Naive B cell (primary cell): ENCODE results near the gene SBF1. TPM values are rescaled to one million over a fixed set of nuclear protein-coding genes. Genes with fewer than 3 reads are reported as not detected.

Experiments
- ATAC-seq, 2 donors: fragments of 150-1000 bp; cut with Tn5 transposase; 2 replicates each; pipeline ENCODE4 v1.10.0; 2021; ENCODE audit warnings: low read depth in 2 of 2, mild to moderate bottlenecking in 2 of 2, moderate library complexity in 2 of 2
- DNase-seq: peaks from one replicate; pipeline ENCODE4 v3.0.0; 2022
- H3K27ac Mint-ChIP-seq, 6 donors: one replicate each; pipeline ENCODE4 v1.8.0; 2020 to 2022; ENCODE audit warnings: mild to moderate bottlenecking in 6 of 6, mixed read lengths in 6 of 6, moderate library complexity in 5 of 6, inconsistent platforms in 2 of 6
- H3K27me3 Mint-ChIP-seq, 3 donors: one replicate each; pipeline ENCODE4 v1.8.0; 2021 to 2022; ENCODE audit warnings: mixed read lengths in 3 of 3, mild to moderate bottlenecking in 1 of 3
- H3K36me3 Mint-ChIP-seq, 2 donors: one replicate each; pipeline ENCODE4 v1.8.0; 2020 to 2022; ENCODE audit warnings: mixed read lengths in 2 of 2, inconsistent platforms in 1 of 2, mild to moderate bottlenecking in 1 of 2
- H3K4me1 Mint-ChIP-seq, 3 donors: one replicate each; pipeline ENCODE4 v1.8.0; 2020 to 2022; ENCODE audit warnings: mixed read lengths in 3 of 3, inconsistent platforms in 1 of 3, mild to moderate bottlenecking in 1 of 3, moderate library complexity in 1 of 3
- H3K4me3 Mint-ChIP-seq, 8 donors: one replicate each; pipeline ENCODE4 v1.8.0; 2020 to 2022; ENCODE audit warnings: mild to moderate bottlenecking in 8 of 8, mixed read lengths in 8 of 8, moderate library complexity in 8 of 8, inconsistent platforms in 2 of 8
- H3K9me3 Mint-ChIP-seq, 7 donors: one replicate each; pipeline ENCODE4 v1.8.0; 2020 to 2022; ENCODE audit warnings: mixed read lengths in 7 of 7, mild to moderate bottlenecking in 5 of 7, inconsistent platforms in 2 of 7, moderate library complexity in 1 of 7
- polyA plus RNA-seq, 6 donors: library from polyadenylated mRNA; unstranded; fragments of 300-500 nt; fragmentation: Illumina TruSeq; gene quantifications; one replicate each; pipeline ENCODE4 v1.2.3, GENCODE V29; 2021; ENCODE audit warnings: low read depth in 6 of 6

Gene SBF1
- polyA plus RNA-seq, 6 donors from 2014 or later = 6.9 to 26.6 (median 11.4) TPM

DNA sequence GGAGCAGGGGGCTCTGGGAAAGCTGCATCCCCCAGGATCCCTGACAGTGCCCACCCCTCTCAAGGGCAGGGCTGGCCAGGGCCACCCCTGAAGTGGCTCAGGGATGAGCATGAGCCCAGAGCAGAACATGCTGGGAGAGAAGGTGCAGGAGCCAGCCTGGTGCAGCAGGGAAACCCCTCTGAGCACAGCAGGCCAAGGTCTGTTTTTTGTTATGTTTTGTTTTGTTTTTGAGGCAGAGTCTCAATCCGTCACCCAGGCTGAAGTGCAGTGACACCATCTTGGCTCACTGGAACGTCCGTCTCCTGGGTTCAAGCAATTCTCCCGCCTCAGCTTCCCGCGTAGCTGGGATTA, 792 bp upstream of the SBF1 start:
- peak overlapping the region; percentile 68 to 90 (median 81) for H3K4me3 Mint-ChIP-seq
- peak overlapping the region in 5 of 6 donors; percentile 47 to 65 (median 63) for H3K27ac Mint-ChIP-seq
- ATAC-seq (no peak), DNase-seq (no peak)
- no peaks in the 10 kb centered on the region for H3K36me3 Mint-ChIP-seq
- H3K27me3 Mint-ChIP-seq = peaks cover 0 to 9% (median 6%) of the 10 kb centered on the region in 3 donors
- H3K4me1 Mint-ChIP-seq = peaks cover 35 to 57% (median 50%) of the 10 kb centered on the region in 3 donors
- peaks cover 0 to 2% (median 0%) of the 10 kb centered on the region in 7 donors for H3K9me3 Mint-ChIP-seq

DNA sequence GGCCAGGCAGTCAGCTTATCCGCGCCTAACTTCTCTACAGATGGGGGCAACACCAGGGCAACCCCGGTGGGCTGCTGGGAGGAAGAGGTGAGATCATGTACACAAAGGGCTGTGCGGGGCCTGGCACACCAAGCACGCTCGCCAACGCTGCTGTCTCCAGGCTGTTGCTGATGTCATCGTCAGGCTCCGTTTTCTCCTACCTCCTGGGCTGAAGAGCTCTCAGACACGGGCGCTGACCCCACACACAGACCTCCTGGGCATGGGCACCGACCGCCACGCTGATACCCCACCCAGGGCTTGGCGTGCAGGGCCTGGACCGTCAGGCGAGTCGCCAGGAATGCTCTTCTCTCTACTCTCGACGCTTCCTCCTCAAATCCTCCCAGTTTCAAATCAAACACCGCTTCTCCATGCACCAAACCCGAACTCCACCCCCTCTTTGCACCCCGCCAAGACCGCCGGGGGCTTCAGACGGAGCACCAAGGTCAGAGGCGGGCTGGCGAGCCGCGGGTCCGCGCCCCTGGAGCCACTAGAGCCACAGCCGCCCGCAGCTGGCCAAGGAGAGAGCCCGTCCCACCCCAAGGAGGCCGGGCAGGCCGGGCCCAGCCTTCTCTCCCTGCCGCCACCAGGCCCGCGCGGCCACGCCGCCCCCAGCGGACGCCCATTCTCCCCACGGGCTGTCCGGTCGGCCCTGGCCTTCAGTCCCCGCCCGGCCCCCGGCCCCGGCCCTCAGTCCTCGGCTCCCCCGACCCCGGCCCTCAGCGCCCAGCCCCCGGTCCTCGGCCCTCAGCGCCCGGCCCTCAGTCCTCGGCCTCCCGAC, 772 bp downstream of the SBF1 start:
- Mint-ChIP-seq H3K27me3 (no peaks in the 10 kb centered on the region), H3K36me3 (no peaks in the 10 kb centered on the region), H3K27ac (peak overlapping the region in 5 of 6 donors; percentile 36 to 98 (median 90))

DNA sequence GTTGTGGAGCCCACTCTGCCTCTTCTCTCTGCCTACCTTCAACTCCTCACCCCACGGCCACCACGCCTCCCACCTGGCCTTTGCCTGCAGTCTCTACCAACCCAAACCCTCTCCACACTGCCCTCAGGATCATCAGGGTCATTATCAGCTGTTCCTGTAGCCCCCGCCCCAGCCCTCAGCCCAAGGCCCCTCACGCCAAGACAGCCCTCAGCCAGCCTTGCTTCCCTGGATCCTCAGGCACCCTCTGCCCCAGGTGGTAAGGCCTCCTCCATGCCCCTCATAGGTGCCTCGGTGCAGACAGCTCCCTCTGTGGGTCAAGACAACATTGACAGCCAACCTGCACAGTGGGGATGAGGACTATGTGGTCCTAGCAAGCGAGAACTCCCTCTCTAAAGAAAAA, 1.7 kb downstream of the SBF1 start:
- ATAC-seq (no peak), DNase-seq (peak; percentile 28)
- peaks cover 53 to 76% (median 66%) of the 10 kb centered on the region in 3 donors for H3K4me1 Mint-ChIP-seq
- peak overlapping the region; percentile 54 to 98 (median 92) for H3K27ac Mint-ChIP-seq
- H3K9me3 Mint-ChIP-seq = peaks cover 0 to 2% (median 0%) of the 10 kb centered on the region in 7 donors
- no peaks in the 10 kb centered on the region for H3K27me3 Mint-ChIP-seq
- H3K36me3 Mint-ChIP-seq = no peaks in the 10 kb centered on the region
- peak overlapping the region; percentile 88 to 95 (median 92) for H3K4me3 Mint-ChIP-seq

More for the DNA sequence above, 772 bp downstream of the SBF1 start:
- Mint-ChIP-seq H3K4me3 (peak overlapping the region; percentile 88 to 95 (median 92)), H3K9me3 (peaks cover 0 to 2% (median 0%) of the 10 kb centered on the region in 7 donors), H3K4me1 (peaks cover 46 to 66% (median 56%) of the 10 kb centered on the region in 3 donors)
- no peak for ATAC-seq
- DNase-seq = no peak

DNA sequence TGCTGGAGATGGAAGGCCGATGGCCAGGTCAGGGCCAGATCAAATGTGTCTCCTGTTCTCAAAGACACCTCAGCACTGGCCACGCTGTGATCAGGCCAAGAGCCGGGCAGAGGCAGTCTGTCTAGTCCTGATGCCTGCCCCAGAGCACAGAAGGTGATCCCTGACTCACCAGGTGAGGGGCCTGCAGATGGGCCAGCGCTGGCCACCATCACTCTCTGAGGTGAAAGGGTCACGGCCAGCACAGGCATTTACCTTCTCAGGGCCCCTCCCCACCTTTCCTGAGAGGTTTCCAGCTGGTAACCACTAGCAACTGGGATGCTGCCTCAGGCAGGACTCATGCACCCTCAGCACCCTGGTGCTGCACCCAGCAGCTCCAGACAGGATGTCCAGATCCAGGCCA, 2.9 kb downstream of the SBF1 start:
- DNase-seq (no peak), ATAC-seq (no peak)
- Mint-ChIP-seq H3K36me3 (peaks cover 0 to 3% of the 10 kb centered on the region in 2 donors), H3K4me1 (peaks cover 54 to 79% (median 70%) of the 10 kb centered on the region in 3 donors), H3K27ac (peak overlapping the region in 4 of 6 donors; percentile 84 to 93 (median 88)), H3K4me3 (peak overlapping the region; percentile 88 to 95 (median 92)), H3K27me3 (no peaks in the 10 kb centered on the region), H3K9me3 (peaks cover 0 to 2% (median 0%) of the 10 kb centered on the region in 7 donors)

DNA sequence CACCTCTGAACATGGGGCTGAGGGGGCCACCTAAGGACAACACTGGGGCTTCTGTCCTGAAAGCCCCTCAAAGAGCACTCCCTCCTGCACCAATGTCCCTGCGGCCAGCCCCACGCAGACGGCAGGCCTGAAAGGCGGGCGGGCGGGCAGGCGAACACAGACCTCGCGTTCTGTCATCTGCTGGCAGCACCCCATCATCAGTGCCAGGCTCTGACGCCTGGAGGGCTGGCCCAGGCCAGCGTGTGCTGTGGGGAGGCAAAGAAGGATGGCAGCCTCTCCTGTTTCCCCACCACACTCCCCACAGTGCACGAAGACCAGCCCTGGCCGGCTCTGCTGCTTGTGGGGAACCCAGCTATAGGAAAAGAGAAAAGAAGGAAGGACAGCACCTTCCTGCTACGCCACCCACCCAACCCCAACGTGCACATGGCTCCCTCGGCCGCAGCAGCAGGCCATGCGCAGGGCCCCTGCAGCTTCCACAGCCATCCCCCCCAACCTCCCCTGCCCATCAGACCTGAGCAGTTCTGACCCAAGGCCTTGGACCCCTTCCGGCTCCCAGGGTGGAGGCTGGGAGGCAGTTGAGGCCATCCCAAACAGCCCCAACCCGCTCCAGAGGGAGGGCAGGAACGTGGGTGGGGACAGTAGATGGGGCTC, 3.5 kb downstream of the SBF1 start:
- Mint-ChIP-seq H3K27me3 (no peaks in the 10 kb centered on the region), H3K4me1 (peaks cover 58 to 79% (median 70%) of the 10 kb centered on the region in 3 donors), H3K4me3 (peak overlapping the region; percentile 66 to 92 (median 88)), H3K36me3 (peaks cover 0 to 9% of the 10 kb centered on the region in 2 donors), H3K27ac (peak overlapping the region in 5 of 6 donors; percentile 47 to 97 (median 92)), H3K9me3 (peaks cover 0 to 2% (median 0%) of the 10 kb centered on the region in 7 donors)
- DNase-seq (no peak), ATAC-seq (no peak)

DNA sequence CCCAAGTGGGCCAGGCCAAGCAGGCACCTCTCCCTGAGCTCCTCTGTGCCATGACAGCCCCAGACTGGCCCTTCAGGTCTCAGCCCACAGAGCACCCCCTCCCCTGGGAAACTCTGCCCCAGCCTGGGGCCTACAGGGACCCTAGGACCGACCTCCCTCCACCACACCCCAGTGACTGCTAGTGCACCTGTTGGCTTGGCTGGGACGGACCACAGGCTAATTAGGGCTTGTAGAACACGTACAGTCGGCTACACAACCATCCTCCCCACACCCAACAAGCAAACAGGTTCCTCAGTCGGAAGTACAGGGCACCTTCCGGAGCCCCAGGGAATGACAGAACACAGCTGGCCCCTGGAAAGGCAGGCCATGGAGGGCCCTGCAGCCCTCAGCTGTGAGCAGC, 4.3 kb downstream of the SBF1 start:
- Mint-ChIP-seq H3K27ac (peak overlapping the region; percentile 90 to 97 (median 96)), H3K36me3 (peaks cover 0 to 14% of the 10 kb centered on the region in 2 donors), H3K4me3 (peak overlapping the region; percentile 69 to 92 (median 89)), H3K27me3 (no peaks in the 10 kb centered on the region), H3K9me3 (peaks cover 0 to 2% (median 0%) of the 10 kb centered on the region in 7 donors), H3K4me1 (peaks cover 60 to 74% (median 70%) of the 10 kb centered on the region in 3 donors)
- DNase-seq (peak; percentile 38), ATAC-seq (no peak)

DNA sequence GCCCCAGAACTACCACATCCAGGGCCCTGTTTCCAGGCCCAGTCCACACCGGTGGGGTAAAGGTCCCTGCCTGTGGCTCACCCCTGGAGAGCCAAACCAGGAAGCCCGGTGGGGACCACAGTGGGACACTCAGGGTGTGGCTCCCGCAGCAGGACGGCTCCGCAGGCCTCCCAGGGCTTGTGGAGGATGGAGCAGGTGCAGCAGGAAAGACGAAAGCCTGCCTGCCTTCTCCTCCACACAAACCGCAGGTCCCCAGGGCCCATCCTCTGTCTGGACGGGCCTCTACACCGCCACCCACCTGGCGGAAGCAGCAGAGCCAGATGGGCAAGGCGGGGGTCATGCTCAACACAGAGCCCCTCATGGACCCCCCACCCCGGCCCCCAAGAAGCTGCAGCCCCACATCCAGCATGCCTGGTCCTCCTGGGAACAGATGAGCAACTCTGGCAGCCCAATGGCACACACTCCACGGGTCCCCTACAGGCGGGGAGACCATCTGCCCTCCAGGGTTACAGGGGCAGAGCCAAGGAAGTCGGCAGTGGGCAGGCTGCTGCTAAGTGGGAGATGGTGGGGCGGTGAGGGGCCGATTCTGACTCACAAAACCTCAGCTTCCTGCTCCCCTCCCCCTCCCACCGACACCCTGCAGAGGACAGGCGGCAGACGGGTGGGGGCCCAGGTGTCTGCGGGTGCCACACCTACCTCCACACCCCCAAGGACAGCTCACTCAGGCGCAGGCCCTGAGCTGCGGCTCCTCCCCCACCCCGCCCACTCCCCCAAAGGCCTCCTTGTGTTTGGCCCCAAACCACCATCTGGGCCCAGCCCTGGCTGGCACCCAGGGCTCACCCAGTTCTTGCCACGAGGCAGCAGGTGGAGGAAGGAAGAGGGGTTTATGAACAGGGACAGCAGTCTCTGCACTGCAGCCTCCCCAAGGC, 5.2 kb downstream of the SBF1 start:
- H3K4me3 Mint-ChIP-seq = peak overlapping the region; percentile 69 to 92 (median 89)
- peaks cover 0 to 2% (median 0%) of the 10 kb centered on the region in 7 donors for H3K9me3 Mint-ChIP-seq
- H3K27me3 Mint-ChIP-seq = no peaks in the 10 kb centered on the region

DNA sequence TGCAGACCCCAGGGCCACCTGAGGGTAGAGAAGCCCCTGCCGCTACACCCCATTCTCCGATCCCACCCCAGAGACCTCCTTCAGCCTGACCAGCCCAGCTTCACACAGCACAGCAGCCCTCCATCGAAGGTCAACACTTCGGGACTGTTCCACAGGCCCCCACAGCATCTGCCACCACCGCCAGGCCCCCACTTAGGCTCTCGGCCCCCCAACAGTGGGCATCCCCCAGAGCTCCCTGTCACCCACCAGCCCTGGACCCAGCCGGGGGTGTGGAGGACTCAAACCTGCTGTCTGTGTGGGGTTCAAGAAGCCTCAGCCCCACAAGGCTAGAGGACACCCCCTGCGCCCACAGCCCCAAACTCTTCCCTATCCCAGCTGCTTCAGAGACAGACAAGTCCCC, 6.2 kb downstream of the SBF1 start:
- Mint-ChIP-seq H3K9me3 (no peaks in the 10 kb centered on the region), H3K27ac (peak overlapping the region; percentile 90 to 97 (median 94)), H3K4me3 (peak overlapping the region; percentile 56 to 92 (median 89)), H3K27me3 (no peaks in the 10 kb centered on the region), H3K36me3 (peaks cover 0 to 14% of the 10 kb centered on the region in 2 donors), H3K4me1 (peaks cover 54 to 66% (median 62%) of the 10 kb centered on the region in 3 donors)
- no peak for ATAC-seq
- DNase-seq = no peak

More for the DNA sequence above, 5.2 kb downstream of the SBF1 start:
- ATAC-seq (peak; percentile 79 to 82), DNase-seq (peak; percentile 95)
- Mint-ChIP-seq H3K27ac (peak overlapping the region; percentile 90 to 97 (median 96)), H3K4me1 (peaks cover 60 to 72% (median 70%) of the 10 kb centered on the region in 3 donors), H3K36me3 (peaks cover 0 to 14% of the 10 kb centered on the region in 2 donors)

DNA sequence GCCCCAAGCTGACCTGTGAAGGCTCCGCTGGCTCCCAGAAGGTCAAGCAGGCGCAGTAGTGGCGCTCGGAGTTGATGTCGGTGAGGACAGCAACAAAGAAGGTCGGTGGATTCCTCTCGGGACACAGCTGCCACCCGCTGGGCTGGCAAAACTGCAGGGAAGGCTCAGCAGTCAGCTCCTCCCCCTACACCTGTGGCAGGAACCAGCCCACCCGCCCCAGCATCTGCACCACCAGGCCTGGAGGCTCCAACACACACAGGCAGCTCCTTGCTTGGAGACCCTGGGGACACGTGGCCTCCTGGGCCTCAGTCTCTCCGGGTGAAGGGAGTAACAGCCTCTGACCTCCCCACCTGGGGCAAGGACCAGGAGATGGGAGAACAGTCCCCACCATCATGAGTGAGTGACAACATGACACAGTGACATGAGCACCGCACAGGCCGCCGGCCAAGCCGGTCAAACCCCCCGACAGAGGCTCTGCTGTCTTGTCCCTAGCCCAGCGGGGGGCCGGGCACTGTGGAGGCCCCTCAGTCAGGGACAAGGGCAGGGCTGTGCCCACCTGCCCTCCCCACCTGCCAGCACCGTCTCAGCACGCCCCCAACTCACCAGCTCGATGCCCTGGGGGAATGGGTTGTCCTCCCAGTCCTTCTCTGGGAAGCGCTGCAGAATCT, 6.9 kb downstream of the SBF1 start:
- no peak for DNase-seq
- Mint-ChIP-seq H3K4me1 (peaks cover 49 to 59% (median 55%) of the 10 kb centered on the region in 3 donors), H3K9me3 (no peaks in the 10 kb centered on the region), H3K4me3 (peak overlapping the region in 2 of 8 donors; percentile 41 to 90), H3K27ac (peak overlapping the region in 5 of 6 donors; percentile 22 to 97 (median 85)), H3K36me3 (peaks cover 0 to 20% of the 10 kb centered on the region in 2 donors), H3K27me3 (no peaks in the 10 kb centered on the region)
- ATAC-seq = no peak

DNA sequence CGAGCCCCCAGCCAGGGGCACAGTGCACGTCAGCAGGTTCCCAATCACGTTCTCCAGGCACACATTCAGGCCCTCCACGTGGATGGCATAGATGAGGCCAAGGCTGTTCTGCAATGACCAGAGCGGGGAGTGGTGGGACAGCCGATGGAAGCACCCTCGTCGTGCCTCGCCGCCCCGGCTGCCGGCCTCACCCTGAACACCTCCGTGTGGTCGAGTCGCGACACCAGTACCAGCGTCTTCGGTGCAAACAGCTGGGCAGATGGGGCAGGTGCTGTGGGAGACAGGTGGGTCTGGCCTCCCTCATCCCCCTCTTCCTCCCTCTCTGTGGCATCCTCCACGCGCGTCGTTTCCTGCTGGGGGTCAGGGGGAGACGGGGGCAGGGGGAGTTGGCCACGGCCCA, 7.5 kb downstream of the SBF1 start:
- peaks cover 45 to 53% (median 50%) of the 10 kb centered on the region in 3 donors for H3K4me1 Mint-ChIP-seq
- ATAC-seq = no peak
- H3K4me3 Mint-ChIP-seq = no peak overlapping the region
- DNase-seq = no peak
- peak overlapping the region in 3 of 6 donors; percentile 36 to 90 (median 90) for H3K27ac Mint-ChIP-seq
- peaks cover 0 to 22% of the 10 kb centered on the region in 2 donors for H3K36me3 Mint-ChIP-seq
- H3K27me3 Mint-ChIP-seq = no peaks in the 10 kb centered on the region
- no peaks in the 10 kb centered on the region for H3K9me3 Mint-ChIP-seq

DNA sequence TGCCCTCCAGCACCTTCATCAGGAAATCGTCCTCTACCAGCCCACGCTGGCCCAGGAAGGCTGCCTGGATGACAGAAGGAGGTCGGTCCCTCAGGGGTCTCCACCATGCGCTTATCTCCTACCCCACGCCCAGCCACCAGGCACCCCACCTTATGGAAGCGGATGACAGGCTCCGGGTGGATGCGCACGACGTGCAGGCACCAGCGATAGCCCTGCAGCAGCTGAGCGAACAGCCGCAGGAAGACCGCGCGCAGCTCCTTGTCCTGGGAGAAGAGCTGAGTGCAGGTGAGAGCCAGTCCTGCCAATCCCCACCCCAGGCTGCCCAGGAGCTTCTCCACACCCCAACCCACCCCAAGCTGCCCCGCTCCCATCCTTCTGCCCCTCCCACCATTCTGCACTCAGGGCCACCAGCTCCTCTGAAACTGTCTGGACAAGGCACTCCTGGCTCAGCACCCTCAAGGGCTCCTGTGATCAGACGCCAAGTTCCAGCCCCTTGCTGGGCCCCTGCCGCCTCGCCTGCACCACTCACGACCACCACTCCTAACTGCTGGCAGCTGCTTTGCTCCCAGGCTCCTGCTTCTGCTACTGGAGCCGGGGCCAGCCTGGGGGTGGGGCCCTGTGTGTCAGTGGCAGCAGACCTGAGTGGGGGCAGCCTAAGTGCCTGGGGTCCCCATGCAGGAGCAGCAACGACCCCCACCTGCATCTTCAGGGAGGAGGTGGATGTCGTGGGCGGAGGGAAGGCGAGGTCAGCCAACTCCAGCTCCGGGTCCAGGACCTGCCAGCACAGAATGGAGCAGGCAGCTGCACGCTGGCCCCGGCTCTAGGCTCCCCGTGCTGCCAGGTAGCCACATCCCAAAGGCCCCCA, 9.5 kb downstream of the SBF1 start:
- no peak for DNase-seq
- Mint-ChIP-seq H3K4me1 (peaks cover 32 to 33% (median 32%) of the 10 kb centered on the region in 3 donors), H3K36me3 (peaks cover 0 to 22% of the 10 kb centered on the region in 2 donors), H3K27ac (peak overlapping the region in 2 of 6 donors; percentile 9 to 90), H3K27me3 (no peaks in the 10 kb centered on the region), H3K9me3 (no peaks in the 10 kb centered on the region), H3K4me3 (no peak overlapping the region)
- no peak for ATAC-seq
